ENCODE results near the gene GNG7. TPM values are rescaled to one million over a fixed set of nuclear protein-coding genes. Genes with fewer than 3 reads are reported as not detected.

GNG7 gene
- total RNA-seq, 1 experiment from 2014 or later: 1.1 TPM

- Histone ChIP-seq H3K4me3 (ENCODE audit: low read length) (no peak overlapping the region), H4K20me1 (ENCODE audit: low read length) (no peaks in the 10 kb centered on the region), H3K9me3 (ENCODE audit: low read length) (no peaks in the 10 kb centered on the region), H3K9me2 (replicated peaks; ENCODE audit: low read length) (no peaks in the 10 kb centered on the region), H3K36me3 (ENCODE audit: low read depth, low read length) (no peaks in the 10 kb centered on the region), H2AFZ (ENCODE audit: low read length) (no peak overlapping the region), H3K27ac (ENCODE audit: low read length) (peak overlapping the region; percentile 92), H3K27me3 (ENCODE audit: low read length) (no peaks in the 10 kb centered on the region), H3K79me2 (ENCODE audit: low read length) (no peaks in the 10 kb centered on the region), H3K4me2 (ENCODE audit: low read length) (peak overlapping the region; percentile 52), H3K4me1 (ENCODE audit: insufficient read depth, low read length) (peaks cover 16% of the 10 kb centered on the region), H3K9ac (ENCODE audit: low read length) (peak overlapping the region; percentile 51), H3F3A (ENCODE audit: low read length, unreplicated experiment) (no peaks in the 10 kb centered on the region)
- ChIA-PET POLR2A (ENCODE audit: unreplicated experiment) (interaction anchor here (0.5 to 0.9 kb wide), 4 partner anchors 16 to 150 kb away, joined by 3 to 18 read pairs (median 3); no protein-coding TSS in a partner anchor), CTCF (interaction anchor here (0.5 to 1.0 kb wide), 5 partner anchors 10 to 149 kb away, joined by 3 to 5 read pairs (median 4); no protein-coding TSS in a partner anchor)
- ATAC-seq (peak; percentile 98), DNase-seq (peak; percentile 96)
- intact Hi-C loops (cut with micrococcal nuclease): no loop called here
- no TSS peak for BruUV-seq (replicated peaks)
- TF ChIP-seq EZH2 (IDR thresholded peaks at IDR 0.05; ENCODE audit: low read length, unreplicated experiment) (no peak), EZH2phosphoT487 (IDR thresholded peaks at IDR 0.05; ENCODE audit: borderline replicate concordance, low read length) (no peak), CTCF (conservative IDR thresholded peaks at IDR 0.05; ENCODE audit: low read depth, low read length) (no peak)
These were observed 75.1 kb downstream of the GNG7 start for GRCh38 chr19:2627319-2627829.

GRCh38 chr19:2625434-2625833 lies 77.1 kb downstream of the GNG7 start:
- DNase-seq: no peak
- BruUV-seq (replicated peaks): no TSS peak
- TF ChIP-seq CTCF (conservative IDR thresholded peaks at IDR 0.05; ENCODE audit: low read depth, low read length) (no peak), EZH2phosphoT487 (IDR thresholded peaks at IDR 0.05; ENCODE audit: borderline replicate concordance, low read length) (no peak), EZH2 (IDR thresholded peaks at IDR 0.05; ENCODE audit: low read length, unreplicated experiment) (no peak)

GRCh38 chr19:2624537-2625091 lies 77.9 kb downstream of the GNG7 start:
- ATAC-seq (no peak), DNase-seq (no peak)
- no peaks in the 10 kb centered on the region for H3F3A ChIP-seq (ENCODE audit: low read length, unreplicated experiment)
- H3K36me3 ChIP-seq (ENCODE audit: low read depth, low read length): no peaks in the 10 kb centered on the region
- H3K79me2 ChIP-seq (ENCODE audit: low read length): no peaks in the 10 kb centered on the region
- H3K27me3 ChIP-seq (ENCODE audit: low read length): no peaks in the 10 kb centered on the region
- no peak overlapping the region for H3K4me3 ChIP-seq (ENCODE audit: low read length)
- TF ChIP-seq EZH2 (IDR thresholded peaks at IDR 0.05; ENCODE audit: low read length, unreplicated experiment) (no peak), EZH2phosphoT487 (IDR thresholded peaks at IDR 0.05; ENCODE audit: borderline replicate concordance, low read length) (no peak)
- no peaks in the 10 kb centered on the region for H4K20me1 ChIP-seq (ENCODE audit: low read length)
- no TSS peak for BruUV-seq (replicated peaks)
- H3K27ac ChIP-seq (ENCODE audit: low read length): no peak overlapping the region
- POLR2A ChIA-PET (ENCODE audit: unreplicated experiment): no interaction called here
- H3K4me2 ChIP-seq (ENCODE audit: low read length): no peak overlapping the region
- H2AFZ ChIP-seq (ENCODE audit: low read length): no peak overlapping the region
- CTCF ChIA-PET: no interaction called here
- H3K9me2 ChIP-seq (replicated peaks; ENCODE audit: low read length): no peaks in the 10 kb centered on the region
- intact Hi-C loops (cut with micrococcal nuclease): no loop called here
- no peak overlapping the region for H3K9ac ChIP-seq (ENCODE audit: low read length)
- peaks cover 26% of the 10 kb centered on the region for H3K4me1 ChIP-seq (ENCODE audit: insufficient read depth, low read length)
- no peaks in the 10 kb centered on the region for H3K9me3 ChIP-seq (ENCODE audit: low read length)

More at GRCh38 chr19:2625434-2625833, 77.1 kb downstream of the GNG7 start:
- no peaks in the 10 kb centered on the region for H3K9me2 ChIP-seq (replicated peaks; ENCODE audit: low read length)
- ChIA-PET POLR2A (ENCODE audit: unreplicated experiment) (no interaction called here), CTCF (no interaction called here)
- no peaks in the 10 kb centered on the region for H3K79me2 ChIP-seq (ENCODE audit: low read length)
- no peak for ATAC-seq
- no peaks in the 10 kb centered on the region for H4K20me1 ChIP-seq (ENCODE audit: low read length)
- no peak overlapping the region for H3K4me3 ChIP-seq (ENCODE audit: low read length)
- H3K36me3 ChIP-seq (ENCODE audit: low read depth, low read length): no peaks in the 10 kb centered on the region
- no peak overlapping the region for H3K27ac ChIP-seq (ENCODE audit: low read length)
- no peak overlapping the region for H2AFZ ChIP-seq (ENCODE audit: low read length)
- H3K4me1 ChIP-seq (ENCODE audit: insufficient read depth, low read length): peaks cover 23% of the 10 kb centered on the region
- H3K9ac ChIP-seq (ENCODE audit: low read length): no peak overlapping the region
- no peaks in the 10 kb centered on the region for H3K9me3 ChIP-seq (ENCODE audit: low read length)
- no peak overlapping the region for H3K4me2 ChIP-seq (ENCODE audit: low read length)
- no peaks in the 10 kb centered on the region for H3F3A ChIP-seq (ENCODE audit: low read length, unreplicated experiment)
- intact Hi-C loops (cut with micrococcal nuclease): no loop called here
- H3K27me3 ChIP-seq (ENCODE audit: low read length): no peaks in the 10 kb centered on the region
